ENCODE data around the gene NF2.

The NF2 gene

GRCh38 chr22:29661336-29661735 is 57.9 kb downstream of the NF2 start:
- DNase-seq (ENCODE audit: low spot score) (no peak), FAIRE-seq (no peak)

- no peak for FAIRE-seq
- no peak for DNase-seq (ENCODE audit: low spot score)
Observed at GRCh38 chr22:29663180-29663821, 59.9 kb downstream of the NF2 start.

GRCh38 chr22:29665486-29665885 is 62.1 kb downstream of the NF2 start:
- no peak for DNase-seq (ENCODE audit: low spot score)
- no peak for FAIRE-seq

- FAIRE-seq, result no peak
- no peak for DNase-seq (ENCODE audit: low spot score)
Observed at GRCh38 chr22:29668673-29669072, 65.2 kb downstream of the NF2 start.

- no peak for DNase-seq (ENCODE audit: low spot score)
- FAIRE-seq, result no peak
Observed at GRCh38 chr22:29670626-29671025, 67.2 kb downstream of the NF2 start.

DNA sequence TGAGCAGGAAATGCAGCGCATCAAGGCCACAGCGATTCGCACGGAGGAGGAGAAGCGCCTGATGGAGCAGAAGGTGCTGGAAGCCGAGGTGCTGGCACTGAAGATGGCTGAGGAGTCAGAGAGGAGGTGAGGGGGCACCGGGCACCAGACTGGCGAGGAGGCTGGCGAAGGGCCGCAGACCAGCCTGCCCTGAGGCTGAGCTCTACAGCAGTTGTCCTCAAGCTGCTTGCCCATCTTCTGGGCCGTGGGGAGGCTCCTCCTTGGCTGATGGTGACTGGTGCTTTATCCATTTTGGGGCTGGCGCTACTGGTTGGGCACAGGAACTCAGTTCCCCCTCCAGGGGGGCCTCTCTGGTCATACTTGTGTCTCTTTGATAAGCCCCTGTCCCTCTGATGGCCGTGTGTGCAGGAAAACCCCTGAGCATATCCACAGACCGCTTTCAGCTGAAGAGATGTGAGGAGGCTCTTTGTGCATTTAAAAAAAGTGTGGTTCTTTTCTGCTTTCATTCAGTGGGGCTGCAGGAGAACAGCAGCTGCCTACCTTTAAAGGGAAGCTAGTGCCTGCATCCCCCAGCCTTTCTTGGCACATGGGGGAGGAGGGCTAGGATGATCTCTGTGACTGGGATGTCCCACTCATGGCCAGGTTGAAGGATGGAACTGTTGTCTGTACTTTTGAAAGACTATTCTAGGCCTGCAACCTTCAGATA is 70.1 kb downstream of the NF2 start:
- no peak for DNase-seq (ENCODE audit: low spot score)
- FAIRE-seq, result no peak

DNA sequence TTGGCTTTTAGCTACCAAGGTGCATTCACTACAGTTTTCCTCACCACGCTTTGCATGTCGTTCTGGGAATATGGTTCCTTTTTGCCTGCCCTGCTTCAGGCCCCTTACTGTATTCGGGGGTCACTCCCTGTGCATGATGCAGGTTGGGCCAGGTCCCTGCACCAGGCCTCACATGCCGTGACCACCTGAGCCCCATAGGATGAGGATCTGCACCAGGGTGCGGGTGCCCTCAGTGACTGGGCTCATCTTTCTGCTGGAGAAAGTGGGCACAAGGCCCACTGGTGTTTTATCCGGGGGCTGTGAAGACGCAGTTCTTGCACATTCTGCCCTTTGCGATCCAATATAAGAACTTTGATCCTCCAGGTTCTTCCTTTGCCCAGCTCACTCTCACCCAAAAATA is 70.7 kb downstream of the NF2 start:
- FAIRE-seq, result no peak
- no peak for DNase-seq (ENCODE audit: low spot score)

DNA sequence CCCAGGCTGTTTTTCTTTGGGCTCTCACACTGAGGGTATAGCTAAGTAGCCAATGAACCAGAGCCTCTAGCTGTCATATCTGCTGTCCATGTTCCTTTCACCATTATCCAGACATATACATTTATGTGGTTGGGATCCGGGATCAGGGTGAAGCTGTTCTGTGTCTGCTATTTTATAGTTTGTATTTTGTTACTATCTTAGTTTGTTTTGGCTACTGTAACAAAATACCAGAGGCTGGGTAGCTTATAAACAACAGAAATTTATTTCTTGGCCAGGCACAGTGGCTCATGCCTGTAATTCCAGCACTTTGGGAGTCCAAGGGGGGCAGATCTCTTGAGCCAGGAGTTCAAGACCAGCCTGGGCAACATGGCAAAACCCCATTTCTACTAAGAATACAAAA is 75.9 kb downstream of the NF2 start:
- DNase-seq (ENCODE audit: low spot score), result no peak
- FAIRE-seq, result no peak

- DNase-seq (ENCODE audit: low spot score) (no peak), FAIRE-seq (no peak)
Observed at GRCh38 chr22:29683536-29683935, 80.1 kb downstream of the NF2 start.

DNA sequence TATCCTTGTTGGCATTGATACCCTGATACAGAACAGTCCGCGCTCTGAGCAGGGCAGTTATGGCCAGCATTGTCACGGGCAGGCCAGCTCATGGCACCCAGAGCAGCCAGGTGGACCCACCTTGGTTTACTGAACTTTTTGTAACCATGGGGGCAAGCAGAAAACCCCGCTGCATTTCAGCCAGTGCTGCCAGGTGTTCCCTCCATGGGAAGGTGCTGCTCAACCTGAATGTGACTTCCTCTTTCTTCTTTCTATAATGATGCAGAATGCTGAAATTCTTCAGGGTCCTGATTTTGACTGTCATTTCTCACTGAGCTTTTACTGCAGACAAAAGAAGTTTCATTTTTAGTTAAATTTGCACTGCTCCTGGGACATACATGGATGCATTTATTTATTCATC is 80.8 kb downstream of the NF2 start:
- no peak for FAIRE-seq
- DNase-seq (ENCODE audit: low spot score), result no peak

DNA sequence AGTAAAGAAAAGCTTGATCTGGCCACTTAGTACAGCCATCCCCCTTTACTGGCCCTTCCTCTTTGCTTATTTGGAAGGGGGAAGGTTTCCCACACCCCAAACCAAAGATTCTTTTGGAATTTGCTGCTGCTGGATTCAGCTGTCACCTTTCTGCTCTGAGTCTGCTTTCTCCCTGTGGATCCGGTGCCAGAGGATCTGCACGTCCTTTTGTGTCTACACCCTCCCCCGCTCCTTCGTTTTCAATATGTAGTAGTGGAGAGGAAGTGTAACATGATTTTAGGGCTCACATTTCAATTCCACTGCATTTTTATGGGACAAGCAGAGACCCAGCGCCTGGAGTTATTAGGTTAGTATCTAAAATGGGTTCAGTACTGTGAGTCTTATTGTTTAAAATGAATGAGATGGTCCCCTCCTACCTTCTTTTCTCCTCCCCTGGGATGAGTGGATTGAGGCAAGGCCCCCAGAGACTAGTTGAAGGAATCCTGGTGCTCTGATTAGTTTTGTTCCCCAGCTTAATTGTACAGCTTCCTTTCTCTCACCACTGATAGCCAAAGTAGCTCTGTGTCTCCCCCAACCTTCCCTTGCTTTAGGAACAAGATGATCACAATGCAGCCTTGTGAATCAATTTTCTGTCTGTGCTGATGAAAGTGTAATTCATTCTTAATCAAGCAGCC is 85.9 kb downstream of the NF2 start:
- no peak for FAIRE-seq

DNA sequence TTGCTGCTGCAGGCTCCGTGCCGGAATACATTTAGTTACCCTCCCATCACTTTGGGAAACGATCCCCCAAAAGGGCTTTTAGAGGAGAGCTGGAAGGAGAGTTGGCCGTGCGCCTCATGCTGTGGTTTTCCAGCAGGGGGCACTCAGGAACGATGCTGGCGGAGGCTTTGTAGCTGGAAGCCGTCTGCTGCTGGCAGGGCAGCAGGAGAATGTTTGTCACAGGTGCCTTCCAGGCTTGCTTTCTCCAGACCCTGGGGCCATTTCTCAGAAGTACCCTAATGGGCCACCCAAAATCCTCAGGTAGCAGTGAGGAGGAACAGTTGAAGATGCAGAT is 86.4 kb downstream of the NF2 start:
- FAIRE-seq (no peak), DNase-seq (ENCODE audit: low spot score) (no peak)

More for the DNA sequence above, 85.9 kb downstream of the NF2 start:
- DNase-seq (ENCODE audit: low spot score), result no peak

DNA sequence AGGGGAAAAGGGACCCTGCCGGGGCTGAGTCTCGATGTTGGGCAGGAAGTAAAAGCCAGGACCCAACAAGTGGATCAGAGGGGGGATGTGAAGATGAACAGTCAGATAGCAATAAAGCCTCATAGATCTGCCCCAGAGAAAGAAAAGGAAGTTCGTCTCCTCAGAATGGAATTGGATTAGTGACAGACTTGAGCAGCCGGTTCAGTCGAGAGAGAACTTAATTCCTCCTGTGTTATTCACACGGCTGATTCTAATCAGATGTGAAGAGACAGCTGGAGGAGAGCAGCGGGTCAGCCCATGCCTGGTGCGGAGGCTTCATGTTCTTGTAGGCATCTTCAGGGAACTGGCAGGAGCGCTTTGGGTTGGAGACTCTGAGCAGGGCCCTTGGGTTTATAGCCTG is 87.0 kb downstream of the NF2 start:
- FAIRE-seq (no peak), DNase-seq (ENCODE audit: low spot score) (no peak)

- FAIRE-seq, result no peak
- DNase-seq (ENCODE audit: low spot score), result no peak
Observed at GRCh38 chr22:29691636-29692326, 88.3 kb downstream of the NF2 start.

DNA sequence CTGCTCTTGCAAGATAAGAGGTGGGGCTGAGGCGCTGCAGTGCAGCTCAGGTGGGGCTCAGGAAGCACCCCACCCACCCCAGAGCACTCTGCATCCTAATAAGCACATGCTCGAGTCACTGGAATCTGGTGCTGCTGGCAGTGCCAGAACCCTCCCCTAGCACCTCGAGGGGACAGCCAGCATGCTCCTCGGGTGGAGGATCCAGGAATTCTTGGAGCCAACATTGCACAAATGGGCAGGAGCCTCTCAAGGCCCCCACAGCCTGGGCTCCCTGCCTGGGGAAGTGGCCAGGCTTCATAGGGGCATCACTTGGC is 88.9 kb downstream of the NF2 start:
- no peak for FAIRE-seq
- no peak for DNase-seq (ENCODE audit: low spot score)

DNA sequence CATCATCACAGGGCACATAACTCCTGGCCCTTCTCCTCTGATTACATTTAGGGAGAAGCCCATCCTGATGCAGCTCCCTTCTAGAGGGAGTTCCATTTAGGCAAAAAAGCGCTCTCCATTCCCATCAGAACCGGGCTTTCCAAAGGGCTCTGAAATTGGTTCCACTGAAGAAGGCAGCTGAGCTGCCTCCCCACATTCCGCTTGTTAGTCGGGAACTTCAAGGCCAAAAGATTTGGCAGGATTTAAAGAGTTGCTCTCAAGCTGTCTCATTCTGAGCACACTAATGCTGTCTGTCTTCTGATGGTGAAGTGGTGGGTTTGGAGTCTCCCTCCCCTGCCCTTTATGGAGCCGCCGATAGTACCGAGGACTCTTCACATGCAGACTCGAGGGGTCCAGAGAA is 89.7 kb downstream of the NF2 start:
- DNase-seq (ENCODE audit: low spot score), result no peak
- no peak for FAIRE-seq

DNA sequence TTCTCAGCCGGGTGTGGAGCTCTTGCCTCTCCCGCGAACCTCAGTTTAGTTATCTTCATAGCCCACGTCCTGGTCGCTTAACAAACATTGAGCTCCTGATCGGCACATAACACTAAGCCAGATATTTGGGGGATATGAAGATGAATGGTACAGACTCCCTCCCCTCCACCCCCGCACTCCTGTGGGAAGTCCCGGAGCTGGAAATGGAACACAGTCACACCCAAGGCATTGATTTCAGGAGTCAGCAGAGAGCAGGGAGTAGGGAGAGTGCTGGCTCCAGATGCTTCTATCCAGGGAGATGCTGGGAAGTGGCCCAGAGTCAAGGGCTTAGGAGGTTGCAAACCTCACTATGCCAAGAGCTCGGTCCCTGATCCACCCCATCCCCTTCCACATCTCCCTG is 90.2 kb downstream of the NF2 start:
- DNase-seq (ENCODE audit: low spot score) (no peak), FAIRE-seq (no peak)

- no peak for DNase-seq (ENCODE audit: low spot score)
- FAIRE-seq, result no peak
Observed at GRCh38 chr22:29695129-29695926, 91.9 kb downstream of the NF2 start.

DNA sequence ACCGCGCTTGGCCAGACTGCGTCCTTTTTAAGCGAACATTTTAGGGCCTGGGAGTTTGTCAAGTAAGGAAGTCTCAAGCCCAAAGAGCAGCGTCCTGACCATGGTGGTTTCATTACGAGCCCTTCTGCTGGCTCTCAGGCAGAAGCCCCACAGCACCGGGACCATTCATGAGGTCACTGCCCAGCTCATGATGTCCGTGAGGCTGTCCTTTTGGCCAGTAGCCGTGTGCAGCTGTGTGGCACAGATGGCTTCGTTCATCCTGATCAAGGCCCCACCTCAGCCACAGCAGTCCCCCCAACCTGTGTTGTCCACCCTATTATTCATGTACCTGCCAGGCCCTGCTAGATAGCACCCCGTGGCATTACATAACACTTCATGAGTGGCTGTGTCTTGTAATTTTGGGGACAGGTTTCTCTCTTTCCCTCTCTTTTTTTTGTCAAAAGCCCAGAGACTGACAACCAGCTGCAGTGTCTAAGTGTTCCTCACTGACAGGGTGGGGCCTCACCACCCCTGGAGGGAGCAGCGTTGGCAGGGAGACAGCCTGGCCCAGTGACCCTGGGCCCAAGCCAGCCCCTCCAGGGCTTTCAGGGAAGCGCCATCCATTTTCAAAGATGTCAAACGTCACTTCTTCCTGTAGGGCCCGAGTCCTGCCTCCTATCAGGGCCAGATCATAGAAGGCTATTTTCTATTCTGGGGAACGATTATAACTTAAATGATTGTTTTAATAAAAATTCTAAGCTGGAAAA is 94.6 kb downstream of the NF2 start:
- DNase-seq (ENCODE audit: low spot score) (no peak), FAIRE-seq (no peak)

DNA sequence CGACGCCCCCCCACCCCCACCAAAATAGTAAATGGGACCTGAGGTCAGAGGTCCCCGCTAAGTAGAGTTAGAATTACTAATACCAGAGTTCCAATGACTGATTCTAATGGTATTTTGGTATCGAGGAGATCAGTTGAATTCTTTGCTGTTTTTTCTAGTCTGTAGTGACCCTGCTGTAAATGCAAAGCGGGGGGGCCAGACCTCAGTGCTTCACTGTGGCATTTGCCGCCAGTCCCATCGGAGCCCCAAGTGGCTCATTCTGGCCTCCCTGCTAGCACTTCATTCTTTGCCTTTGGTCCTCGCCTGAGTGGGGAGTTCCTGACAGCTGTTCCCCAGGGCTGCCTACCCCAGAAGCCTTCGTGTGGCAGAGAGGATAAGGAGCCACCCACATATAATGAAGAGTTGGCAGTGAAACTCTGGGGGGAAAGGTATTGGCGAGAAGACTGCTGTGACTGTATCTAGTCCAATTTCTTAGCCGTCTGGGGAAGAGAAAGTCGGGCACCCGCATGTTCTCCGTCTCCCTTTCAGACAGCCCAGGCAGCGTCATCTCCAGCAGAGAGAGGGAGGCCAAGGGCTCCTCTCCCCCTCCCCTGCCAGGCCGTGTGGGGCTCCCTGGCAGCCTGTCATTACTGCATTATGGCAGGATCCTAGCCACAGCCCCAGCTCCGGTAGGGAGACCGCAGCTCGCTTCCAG is 96.9 kb downstream of the NF2 start:
- no peak for FAIRE-seq
- DNase-seq (ENCODE audit: low spot score), result no peak

- FAIRE-seq, result no peak
Observed at GRCh38 chr22:29700900-29701154, 97.4 kb downstream of the NF2 start.

More at GRCh38 chr22:29700900-29701154, 97.4 kb downstream of the NF2 start:
- no peak for DNase-seq (ENCODE audit: low spot score)
